GM18505 (cell line): ENCODE results near the gene ULBP2.
"Not testable (repeated sequence)": the region's sequence is repeated elsewhere in the genome, so short reads cannot be mapped to it uniquely, and the experiment has no call there.

Experiments
- ATAC-seq: cut with Tn5 transposase; IDR thresholded peaks from one replicate; pipeline ENCODE4 v1.9.1; 2021; ENCODE audit not compliant: unreplicated experiment
- POLR2A ChIP-seq: IDR thresholded peaks from 4 replicates; pipeline ENCODE4 v1.6.1; 2011; ENCODE audit warnings: borderline replicate concordance; ENCODE audit not compliant: insufficient read depth, insufficient read length; ENCODE audit errors: extremely low read depth

The ULBP2 gene

GRCh38 chr6:149974825-149975224 lies 33.0 kb downstream of the ULBP2 start:
- ATAC-seq: no peak

GRCh38 chr6:149975400-149975799 lies 33.6 kb downstream of the ULBP2 start:
- no peak for ATAC-seq
- no peak for TF ChIP-seq POLR2A

More at GRCh38 chr6:149974825-149975224, 33.0 kb downstream of the ULBP2 start:
- TF ChIP-seq POLR2A: no peak

GRCh38 chr6:149977221-149977620 lies 35.4 kb downstream of the ULBP2 start:
- TF ChIP-seq POLR2A: no peak
- no peak for ATAC-seq

DNA sequence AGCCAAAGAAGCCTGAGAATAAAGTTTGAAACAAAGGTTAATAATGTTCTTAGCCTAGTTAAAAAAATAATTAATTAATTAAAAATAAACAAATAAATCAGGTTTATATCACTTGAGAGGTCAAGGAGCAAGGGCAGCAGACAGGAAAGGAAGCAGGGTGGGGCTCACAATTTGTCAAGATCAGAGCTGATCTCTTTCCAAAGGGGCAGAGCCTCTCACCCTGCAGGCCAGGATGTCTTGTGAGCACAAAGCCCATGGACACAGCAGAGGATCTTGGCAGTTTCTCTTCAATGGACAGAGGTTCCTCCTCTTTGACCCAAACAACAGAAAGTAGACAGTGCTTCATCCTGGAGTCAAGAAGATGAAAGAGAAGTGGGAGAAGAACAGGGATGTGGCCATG lies 36.8 kb downstream of the ULBP2 start:
- no peak for TF ChIP-seq POLR2A

GRCh38 chr6:149979293-149979692 lies 37.5 kb downstream of the ULBP2 start:
- ATAC-seq: no peak
- TF ChIP-seq POLR2A: no peak

More for the DNA sequence above, 36.8 kb downstream of the ULBP2 start:
- no peak for ATAC-seq

- ATAC-seq: no peak
- no peak for TF ChIP-seq POLR2A
These were observed 41.3 kb downstream of the ULBP2 start for GRCh38 chr6:149983145-149983544.

DNA sequence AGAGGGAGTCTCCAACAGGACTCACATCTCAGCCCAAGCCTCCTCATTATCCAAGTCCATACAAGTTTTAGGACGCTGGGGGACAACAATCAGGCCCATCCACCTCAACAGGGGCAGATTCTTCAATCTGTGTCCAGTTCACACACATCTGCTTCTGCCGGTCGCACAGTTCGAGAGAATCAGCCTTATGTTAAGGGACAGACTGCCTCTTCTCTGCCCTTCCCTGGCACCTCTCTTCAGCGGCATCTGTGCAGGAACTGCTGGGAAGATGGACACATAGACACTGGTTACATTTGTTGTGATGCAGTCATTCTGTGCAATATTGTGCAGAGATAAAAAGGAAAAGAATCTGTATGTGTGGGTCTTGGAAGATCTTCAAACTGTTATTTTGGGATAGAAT lies 43.0 kb downstream of the ULBP2 start:
- no peak for TF ChIP-seq POLR2A
- no peak for ATAC-seq

DNA sequence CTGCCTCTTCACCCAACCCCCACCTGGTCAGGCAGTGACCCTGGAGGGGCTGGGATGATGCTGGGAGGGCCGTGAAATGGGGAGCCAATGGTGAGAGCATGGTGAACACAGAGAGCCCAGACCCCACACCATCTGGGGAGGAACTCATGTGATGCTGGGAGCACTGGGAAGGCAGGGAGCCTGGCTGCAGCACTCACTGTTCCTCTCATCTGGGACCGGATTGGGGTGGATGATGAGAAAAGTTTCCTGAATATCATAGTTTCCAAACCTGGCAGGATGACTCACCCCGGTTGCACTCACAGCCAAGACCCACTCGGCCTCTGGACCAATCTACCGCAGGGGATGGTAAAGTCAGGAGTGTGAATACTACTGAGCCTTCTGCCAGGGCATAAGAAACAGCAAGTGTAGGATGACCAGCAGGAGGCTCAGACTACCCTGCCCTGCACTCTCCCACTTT lies 43.7 kb downstream of the ULBP2 start:
- ATAC-seq: no peak
- TF ChIP-seq POLR2A: no peak

DNA sequence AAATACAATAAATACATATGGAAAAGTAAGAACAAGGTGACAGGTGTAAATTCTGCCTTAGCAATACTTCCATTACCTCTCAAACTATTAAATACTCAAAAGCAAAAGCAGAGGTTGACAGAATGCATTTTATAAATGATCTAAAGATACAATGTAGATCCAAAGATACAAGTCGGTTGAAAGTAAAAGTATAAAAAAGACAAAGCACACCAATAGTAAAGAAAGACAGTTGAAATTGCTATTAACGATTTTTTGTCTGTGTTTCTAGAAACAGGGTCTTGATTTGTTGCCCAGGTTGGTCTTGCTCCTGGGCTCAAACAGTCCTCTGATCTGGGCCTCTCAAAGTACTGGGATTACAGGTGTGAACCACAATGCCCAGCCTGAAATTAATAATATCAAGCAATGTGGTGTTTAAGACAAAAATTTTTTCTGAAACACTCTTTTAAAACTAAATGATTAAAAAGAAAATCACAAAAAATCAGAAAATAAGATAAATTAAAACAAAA lies 45.8 kb downstream of the ULBP2 start:
- ATAC-seq: no peak
- no peak for TF ChIP-seq POLR2A

DNA sequence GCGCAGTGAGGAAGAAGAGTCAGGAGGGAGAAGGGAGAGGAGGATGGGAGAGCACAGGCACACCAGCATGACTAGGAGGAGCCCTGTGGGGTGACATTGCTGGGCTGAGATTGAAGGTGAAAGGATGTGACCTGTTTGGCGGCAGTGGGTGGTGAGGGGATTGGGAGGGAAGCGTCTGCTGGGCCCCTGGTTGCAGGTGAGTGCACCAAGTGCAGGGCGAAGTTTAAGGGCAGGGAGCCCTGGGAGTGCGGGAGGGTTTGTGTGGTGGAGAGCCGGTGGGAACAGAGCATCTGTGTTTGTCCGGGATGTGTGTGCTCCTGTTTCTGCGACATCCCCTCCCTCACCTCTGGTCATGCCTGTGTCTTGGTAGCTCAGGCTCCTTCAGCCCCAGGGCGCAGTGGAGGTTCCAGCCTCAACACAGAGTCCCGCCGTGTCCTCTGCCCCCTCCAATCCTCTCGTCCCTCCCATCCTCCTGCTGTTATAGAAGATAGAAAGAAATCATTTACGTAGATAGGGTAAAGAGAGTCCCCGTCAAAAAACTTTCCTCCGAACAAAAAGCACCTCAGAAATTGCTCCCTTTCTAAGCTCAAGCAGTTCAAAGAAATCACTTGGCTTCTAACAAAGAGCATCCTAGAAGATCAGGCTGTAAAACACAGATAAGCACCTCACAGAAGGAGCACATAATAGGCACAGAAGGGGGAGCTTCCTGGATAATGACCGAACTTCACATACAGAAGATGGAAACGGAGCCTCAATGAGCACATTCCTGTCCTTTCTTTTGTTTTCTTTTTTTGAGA lies 46.9 kb downstream of the ULBP2 start:
- ATAC-seq: no peak
- no peak for TF ChIP-seq POLR2A

- no peak for ATAC-seq
- TF ChIP-seq POLR2A: no peak
These were observed 48.4 kb downstream of the ULBP2 start for GRCh38 chr6:149990212-149990660.

DNA sequence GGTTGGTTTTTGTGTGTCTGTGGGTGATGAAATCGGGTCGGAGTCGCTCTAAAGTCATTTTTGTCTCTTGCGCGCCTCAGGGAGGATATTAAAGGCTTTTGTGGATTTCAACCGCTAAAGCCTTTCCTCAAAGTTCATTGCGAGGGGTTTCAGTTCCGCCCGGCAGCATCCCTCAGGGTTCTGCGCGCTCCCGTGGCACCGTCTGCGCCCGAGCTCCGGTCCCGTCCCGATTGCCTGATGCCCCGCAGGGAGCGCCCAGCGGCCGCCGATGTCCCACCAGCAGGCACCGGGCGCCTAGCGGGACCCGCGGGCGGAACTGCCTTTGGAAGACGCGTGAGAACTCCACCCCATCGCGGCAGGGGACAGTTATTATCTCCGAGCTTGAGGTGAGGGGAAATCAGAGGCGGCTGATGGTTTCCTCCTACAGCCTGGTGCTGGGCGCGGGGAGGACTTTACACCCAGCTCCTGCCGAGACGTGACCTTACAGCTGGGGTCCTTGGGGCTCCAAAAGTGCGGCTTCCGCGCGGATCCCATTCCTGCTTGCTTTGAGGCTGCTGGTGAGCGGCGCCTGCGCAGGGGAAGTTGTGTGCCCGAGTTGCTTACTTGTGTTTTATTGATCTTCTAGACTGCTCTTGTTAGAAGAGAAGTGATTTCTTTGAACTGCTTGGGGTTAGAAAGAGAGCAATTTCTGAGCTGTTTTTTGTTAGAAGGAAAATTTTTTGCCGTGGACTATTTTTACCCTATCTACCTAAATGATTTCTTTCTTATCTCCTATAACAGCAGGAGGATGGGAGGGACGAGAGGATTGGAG lies 49.1 kb downstream of the ULBP2 start:
- ATAC-seq: peak; percentile 43

DNA sequence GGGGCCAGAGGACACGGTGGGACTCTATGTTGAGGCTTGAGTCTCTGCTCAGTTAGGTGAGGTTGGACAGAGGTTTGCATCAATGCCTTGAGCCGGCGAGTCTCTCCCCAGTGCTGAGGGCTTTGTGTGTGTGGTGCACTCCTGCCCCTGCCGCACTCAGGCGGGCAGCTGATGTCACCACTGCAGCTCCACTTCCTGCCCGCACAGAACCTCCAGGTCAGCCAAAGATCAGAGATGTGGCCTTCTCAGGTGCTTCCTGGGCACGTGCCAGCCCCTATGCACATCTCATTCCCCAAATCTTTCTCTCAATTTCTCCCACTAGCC lies 49.6 kb downstream of the ULBP2 start:
- ATAC-seq: not testable (repeated sequence)

More for the DNA sequence above, 49.1 kb downstream of the ULBP2 start:
- TF ChIP-seq POLR2A: no peak

GRCh38 chr6:149991838-149992237 lies 50.0 kb downstream of the ULBP2 start:
- ATAC-seq: no peak
- TF ChIP-seq POLR2A: no peak
